ENCODE results near the gene DAAM1.

The DAAM1 gene

DNA sequence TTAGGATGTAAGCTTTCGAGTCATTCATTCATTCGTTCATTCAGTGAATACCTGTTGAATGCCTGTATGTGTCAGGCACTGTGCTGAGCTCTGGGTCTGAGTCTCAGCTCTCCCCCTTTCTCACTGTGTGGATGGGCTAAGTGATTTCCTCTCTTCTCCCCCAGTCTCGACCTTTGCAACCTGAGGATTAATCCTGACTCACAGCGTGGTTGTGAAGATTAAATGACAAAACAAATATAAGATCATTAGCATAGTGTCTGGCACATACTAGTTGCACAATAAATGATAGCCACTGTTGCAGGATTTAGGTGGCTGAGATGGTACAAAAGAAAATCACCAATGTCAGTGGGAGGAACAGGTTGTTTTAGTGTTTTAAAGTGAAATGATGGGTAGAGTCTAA is 140.0 kb downstream of the DAAM1 start:
- no peak overlapping the region for H3K4me3 ChIP-seq (ENCODE audit: low read depth, low read length)
- TF ChIP-seq, protein P1, sequence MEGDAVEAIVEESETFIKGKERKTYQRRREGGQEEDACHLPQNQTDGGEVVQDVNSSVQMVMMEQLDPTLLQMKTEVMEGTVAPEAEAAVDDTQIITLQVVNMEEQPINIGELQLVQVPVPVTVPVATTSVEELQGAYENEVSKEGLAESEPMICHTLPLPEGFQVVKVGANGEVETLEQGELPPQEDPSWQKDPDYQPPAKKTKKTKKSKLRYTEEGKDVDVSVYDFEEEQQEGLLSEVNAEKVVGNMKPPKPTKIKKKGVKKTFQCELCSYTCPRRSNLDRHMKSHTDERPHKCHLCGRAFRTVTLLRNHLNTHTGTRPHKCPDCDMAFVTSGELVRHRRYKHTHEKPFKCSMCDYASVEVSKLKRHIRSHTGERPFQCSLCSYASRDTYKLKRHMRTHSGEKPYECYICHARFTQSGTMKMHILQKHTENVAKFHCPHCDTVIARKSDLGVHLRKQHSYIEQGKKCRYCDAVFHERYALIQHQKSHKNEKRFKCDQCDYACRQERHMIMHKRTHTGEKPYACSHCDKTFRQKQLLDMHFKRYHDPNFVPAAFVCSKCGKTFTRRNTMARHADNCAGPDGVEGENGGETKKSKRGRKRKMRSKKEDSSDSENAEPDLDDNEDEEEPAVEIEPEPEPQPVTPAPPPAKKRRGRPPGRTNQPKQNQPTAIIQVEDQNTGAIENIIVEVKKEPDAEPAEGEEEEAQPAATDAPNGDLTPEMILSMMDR (conservative IDR thresholded peaks at IDR 0.05; ENCODE audit: low read depth, low read length) = no peak
- no peak for DNase-seq (ENCODE audit: low read depth)

DNA sequence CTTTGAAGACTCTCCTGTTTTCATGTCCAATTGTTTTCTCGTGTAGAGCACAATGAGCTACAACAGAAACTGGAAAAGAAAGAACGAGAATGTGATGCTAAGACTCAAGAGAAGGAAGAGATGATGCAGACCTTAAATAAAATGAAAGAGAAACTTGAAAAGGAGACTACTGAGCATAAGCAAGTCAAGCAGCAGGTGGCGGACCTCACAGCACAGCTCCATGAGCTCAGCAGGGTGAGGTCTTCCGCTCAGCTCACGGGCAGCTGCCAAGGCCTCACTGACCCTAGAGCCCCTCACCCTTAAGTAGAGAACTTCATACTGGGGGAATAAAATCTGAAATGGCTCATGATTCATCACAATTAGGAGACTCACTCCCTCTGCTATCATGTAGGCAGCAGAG is 142.0 kb downstream of the DAAM1 start:
- peak; percentile 75 for DNase-seq (ENCODE audit: low read depth)
- H3K4me3 ChIP-seq (ENCODE audit: low read depth, low read length) = no peak overlapping the region
- TF ChIP-seq, protein P1 (conservative IDR thresholded peaks at IDR 0.05; ENCODE audit: low read depth, low read length) = peak; percentile 51

DNA sequence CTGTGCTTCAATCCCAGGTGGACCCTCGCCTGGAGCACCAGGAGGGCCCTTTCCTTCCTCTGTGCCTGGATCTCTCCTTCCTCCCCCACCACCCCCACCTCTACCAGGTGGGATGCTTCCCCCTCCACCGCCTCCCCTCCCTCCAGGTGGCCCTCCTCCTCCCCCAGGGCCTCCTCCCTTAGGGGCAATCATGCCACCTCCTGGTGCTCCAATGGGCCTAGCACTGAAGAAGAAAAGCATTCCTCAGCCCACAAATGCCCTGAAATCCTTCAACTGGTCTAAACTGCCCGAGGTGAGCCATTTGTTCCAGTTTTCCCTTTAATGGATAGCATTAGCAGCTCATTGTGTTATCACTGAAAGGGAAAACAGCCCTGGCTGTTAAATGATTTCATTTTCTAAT is 142.8 kb downstream of the DAAM1 start:
- TF ChIP-seq, protein P1 (conservative IDR thresholded peaks at IDR 0.05; ENCODE audit: low read depth, low read length) = no peak
- no peak for DNase-seq (ENCODE audit: low read depth)
- no peak overlapping the region for H3K4me3 ChIP-seq (ENCODE audit: low read depth, low read length)

DNA sequence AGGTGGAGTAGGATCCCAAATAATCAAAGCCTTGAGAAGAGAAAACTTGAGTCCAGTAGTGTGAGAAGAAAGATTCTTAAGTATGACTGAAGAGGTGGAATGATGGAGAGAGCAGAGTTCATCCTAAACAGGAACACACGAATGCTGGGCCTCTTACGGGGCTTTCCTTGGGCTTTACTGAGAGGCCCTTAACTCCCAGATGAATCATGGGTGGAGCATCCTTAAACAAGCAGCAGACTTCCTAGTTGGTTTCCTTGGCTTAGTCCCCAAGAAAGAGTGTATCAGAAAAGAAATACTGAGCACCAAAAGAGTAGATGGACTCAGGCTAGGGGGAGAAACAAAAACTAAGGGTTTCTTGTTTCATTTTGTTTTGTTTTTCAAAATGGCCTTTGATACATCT is 144.3 kb downstream of the DAAM1 start:
- peak; percentile 90 for DNase-seq (ENCODE audit: low read depth)
- no peak overlapping the region for H3K4me3 ChIP-seq (ENCODE audit: low read depth, low read length)
- TF ChIP-seq, protein P1 (conservative IDR thresholded peaks at IDR 0.05; ENCODE audit: low read depth, low read length) = no peak

DNA sequence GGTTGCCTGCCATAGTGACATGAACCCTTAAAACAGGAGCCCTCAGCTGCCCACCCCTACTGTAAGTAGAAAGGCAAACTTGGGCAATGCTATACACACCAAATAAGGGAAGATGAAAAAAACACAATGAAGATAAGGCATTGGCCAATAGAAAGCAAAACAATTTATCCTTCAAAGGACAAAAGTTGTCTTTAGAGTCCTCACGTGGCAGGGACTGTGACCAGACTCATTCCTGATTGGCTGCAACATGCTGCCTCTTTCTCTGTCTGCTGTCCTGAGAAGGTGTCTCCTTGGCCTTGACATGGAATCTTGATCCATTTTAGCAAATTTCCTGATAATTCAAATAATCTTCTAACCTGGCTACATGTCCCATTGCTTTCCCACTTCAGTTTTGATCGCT is 144.8 kb downstream of the DAAM1 start:
- TF ChIP-seq, protein P1 (conservative IDR thresholded peaks at IDR 0.05; ENCODE audit: low read depth, low read length) = no peak
- no peak overlapping the region for H3K4me3 ChIP-seq (ENCODE audit: low read depth, low read length)
- DNase-seq (ENCODE audit: low read depth) = peak; percentile 29

DNA sequence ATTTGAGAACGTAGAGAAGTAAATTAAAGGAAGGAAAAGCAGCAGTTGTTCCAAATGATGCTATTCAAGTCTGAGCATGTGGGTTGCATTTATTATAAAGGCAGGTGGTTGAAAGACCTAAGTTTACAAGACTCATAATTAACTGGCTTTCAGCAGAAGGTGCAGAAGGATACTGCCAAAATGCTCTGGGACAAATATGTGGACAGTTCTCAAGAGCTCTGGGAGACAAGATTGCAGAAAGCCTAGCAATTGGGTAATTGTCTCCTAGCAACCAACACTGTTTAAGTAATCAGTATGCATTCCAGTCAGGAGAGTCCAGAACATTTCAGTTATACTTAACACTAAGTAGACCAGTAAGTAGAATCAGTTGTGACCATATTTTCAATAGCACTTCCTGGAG is 145.2 kb downstream of the DAAM1 start:
- no peak overlapping the region for H3K4me3 ChIP-seq (ENCODE audit: low read depth, low read length)
- DNase-seq (ENCODE audit: low read depth) = peak; percentile 99
- TF ChIP-seq, protein P1 (conservative IDR thresholded peaks at IDR 0.05; ENCODE audit: low read depth, low read length) = no peak

DNA sequence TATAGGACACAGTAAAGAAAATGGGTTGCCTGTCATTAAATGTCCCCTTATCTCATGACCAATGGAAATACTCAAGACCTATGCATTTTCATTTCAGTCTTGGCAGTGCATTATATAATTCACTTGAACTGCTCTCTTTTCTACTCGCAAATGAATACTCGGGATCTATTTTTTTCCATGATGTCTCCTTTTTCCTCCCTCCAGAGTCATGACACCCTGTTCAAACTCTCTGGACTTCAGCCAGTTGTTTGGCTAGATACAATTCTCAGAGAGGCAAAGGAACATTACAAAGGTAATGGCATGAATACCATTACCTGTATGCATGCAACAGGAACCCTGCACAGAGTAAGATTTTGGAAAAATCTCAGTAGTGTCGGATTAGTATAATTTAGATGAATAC is 145.8 kb downstream of the DAAM1 start:
- DNase-seq (ENCODE audit: low read depth) = no peak
- TF ChIP-seq, protein P1 (conservative IDR thresholded peaks at IDR 0.05; ENCODE audit: low read depth, low read length) = no peak

More for the DNA sequence above, 145.8 kb downstream of the DAAM1 start:
- no peak overlapping the region for H3K4me3 ChIP-seq (ENCODE audit: low read depth, low read length)

Data from choroid plexus epithelial cell (primary cell).